HG03378 (cell line): ENCODE data around the gene DICER1.

Experiments
- ATAC-seq: cut with Tn5 transposase; IDR thresholded peaks from one replicate; pipeline ENCODE4 v1.9.1; 2021; ENCODE audit warnings: mild to moderate bottlenecking, moderate library complexity; ENCODE audit not compliant: unreplicated experiment

DICER1 gene

GRCh38 chr14:95092723-95093122, 64.6 kb downstream of the DICER1 start:
- ATAC-seq: no peak

- ATAC-seq: no peak
Observed at GRCh38 chr14:95091581-95091980, 65.7 kb downstream of the DICER1 start.

DNA sequence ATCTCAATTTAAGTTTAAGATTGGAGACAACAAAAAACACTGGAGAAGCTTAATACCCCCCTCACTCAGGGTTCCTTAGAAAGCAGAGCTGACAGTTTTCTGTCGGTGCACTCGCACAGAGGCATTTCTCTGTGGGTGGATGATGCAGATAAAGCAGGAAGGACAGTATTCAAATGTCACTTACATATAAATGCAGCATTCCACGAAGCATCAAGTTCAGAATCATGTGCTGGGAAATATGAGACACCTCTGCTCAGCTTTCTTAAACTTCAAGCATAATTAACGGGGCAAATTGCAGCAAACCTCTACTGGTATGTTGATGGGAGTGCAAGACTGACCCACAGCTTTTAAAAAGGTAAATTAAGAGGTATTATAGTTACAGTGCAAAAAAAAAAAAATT, 68.7 kb downstream of the DICER1 start:
- ATAC-seq: no peak

DNA sequence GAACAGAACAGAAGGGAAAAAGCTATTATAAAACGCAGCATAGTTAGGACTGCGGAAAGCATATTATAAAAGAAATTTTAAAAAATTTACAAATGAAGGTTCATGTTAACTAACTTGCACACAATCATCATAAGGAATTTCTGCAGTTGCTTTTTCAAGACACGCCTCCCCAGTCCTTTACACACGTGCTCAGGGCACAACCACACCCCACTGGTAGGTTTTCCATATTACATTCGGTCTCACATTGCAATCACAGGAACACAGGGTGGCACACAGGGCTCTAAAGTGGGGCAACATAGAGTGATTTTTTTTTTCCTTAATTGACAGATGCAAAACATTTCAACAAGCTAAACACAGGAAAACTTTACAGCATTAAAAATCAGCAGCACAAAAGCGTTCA, 69.7 kb downstream of the DICER1 start:
- no peak for ATAC-seq

DNA sequence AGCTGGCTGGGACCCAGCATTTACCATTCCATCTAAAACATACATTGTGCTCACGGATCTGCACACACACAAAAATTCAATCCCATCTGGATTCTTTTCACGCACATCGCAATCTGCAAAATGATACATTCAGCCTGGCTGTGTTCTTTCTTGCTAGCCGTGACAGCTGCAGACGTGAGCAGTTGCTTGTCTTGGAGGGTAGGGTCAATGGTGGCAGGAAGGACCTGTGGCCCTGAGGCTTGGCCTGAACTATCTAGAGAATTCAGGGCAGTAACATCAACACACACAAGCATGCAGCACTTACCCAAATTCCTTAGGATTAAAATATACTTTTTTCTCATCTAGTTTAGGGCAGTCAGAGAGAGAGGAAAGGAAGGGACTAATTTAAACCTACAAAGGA, 72.0 kb downstream of the DICER1 start:
- ATAC-seq: no peak

DNA sequence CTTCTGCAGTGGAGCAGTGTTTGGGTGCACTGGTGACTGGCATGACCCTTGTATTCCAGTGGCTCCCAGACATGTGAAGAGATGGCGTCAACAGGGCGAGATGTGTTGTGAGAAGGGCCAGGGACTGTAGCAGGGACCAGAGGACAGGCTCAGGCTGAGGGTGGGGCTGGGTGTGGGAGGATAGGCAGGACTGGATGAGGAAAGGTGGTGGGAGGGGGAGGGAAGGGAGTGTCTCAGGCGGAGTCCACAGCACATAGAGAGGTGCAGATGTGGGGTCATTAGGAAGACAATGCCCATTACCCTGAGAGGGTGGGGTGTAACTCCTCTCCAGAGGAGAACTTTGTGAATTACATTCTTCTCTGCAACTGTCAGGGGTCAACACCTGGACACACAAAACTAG, 78.5 kb downstream of the DICER1 start:
- ATAC-seq: no peak

DNA sequence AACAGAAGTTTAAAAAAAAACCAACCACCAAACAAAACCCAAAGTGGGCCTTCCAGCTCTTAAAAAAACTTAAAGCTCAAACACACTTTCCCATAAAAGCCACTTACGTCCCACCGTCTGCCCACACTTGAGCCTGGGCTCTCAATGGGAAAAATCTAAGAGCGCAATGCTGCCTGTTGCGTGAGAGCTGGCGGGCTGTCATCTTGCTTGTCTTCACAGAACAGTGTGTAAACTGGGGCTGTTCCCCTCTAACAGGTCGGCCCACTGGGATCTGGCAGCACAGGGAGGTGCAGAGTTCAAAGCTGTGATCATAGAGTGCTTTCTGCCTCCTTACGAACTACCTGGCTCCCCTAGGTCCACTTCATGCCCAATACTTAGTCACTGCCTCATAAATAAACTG, 80.0 kb downstream of the DICER1 start:
- no peak for ATAC-seq

DNA sequence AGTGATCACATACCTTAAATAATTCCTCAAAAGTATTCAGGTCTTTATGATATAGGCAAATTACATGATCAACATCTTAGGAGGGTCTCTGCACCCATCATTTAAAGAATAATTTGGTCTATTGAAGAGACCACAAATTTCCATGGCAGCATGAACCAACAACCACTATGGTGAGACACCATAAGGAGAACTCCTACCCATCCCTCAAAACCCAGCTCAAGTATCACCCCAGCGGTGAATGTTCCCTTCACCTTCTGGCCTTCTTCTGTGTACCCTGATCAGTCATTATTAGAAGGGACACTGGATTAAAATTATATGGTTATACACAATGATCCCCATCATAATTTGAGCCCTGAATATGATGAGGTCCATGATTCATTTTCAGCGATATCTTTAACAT, 81.5 kb downstream of the DICER1 start:
- no peak for ATAC-seq

DNA sequence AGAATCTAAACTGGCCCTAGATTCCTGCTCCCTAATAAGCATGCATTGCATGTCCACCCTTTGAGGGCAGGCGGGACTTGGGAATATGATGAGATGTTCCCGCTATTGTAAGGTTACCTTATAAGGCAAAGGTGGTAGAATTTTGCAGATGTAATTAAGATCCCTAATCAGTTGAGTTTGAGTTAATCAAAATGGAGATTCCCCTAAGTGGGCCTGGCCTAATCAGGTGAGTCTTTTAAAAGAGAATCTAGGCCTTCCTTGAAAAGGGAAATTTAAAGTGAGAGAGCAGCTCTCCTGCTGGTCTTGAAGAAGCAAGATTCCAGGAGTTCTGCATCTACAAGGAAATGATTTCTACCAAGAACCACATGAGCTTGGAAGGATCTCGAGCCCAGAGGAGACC, 83.4 kb downstream of the DICER1 start:
- ATAC-seq: no peak

DNA sequence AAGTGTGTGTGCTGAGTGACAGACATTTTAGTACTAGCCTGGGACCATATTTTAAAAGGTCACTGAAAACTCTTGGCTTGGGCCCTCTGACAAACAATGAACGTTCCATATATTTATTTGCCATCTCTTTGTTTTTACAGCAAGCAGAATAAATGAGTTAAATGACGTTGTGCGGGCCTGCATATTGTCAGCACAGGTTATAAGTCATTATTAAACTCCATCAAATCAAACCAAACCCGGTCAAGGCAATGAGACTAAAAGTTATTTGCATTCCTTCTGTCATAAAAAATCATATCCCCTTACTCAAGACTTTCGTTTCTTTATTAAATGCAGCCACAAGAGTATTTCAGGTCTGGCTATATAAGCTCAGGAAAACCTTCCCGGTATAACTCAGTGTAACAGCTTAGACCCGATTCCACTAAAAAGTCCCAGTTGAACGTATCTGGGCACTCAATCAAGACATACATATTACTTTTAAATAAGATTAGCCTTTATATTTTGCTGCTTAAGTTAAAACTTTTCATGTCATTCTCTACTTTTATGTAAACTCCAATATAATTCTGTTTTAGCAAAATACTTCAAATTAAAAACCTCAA, 84.9 kb downstream of the DICER1 start:
- no peak for ATAC-seq

DNA sequence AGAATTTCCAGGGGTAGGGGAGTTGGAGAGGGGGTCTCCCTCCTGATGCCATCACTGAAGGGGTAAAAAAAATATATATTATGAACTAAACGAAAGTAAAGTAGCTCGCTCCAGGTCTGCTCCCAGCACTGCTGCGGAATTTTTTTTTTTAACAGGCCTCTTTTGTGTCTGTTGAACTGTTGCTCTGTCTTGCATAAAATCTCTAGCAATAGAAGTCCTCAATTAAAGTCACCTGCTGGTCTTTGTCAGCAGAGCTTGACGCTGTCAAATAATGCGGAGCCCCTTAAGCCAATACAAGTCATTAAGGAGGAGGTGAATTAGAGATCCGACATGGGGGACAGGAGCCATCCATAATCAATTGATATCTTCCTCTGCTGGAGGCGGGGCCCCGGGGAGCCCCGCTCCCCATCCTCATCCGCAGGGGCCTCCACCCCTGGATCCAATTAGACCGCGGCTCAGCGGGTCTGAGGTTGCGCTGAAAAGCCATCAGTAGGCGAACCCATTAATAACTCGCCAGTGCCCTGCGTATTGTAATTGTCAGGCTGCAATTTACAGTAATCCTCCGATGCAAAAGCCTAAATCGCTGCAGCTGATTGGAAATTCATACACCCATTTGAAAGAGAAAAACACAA, 85.6 kb downstream of the DICER1 start:
- no peak for ATAC-seq

GRCh38 chr14:95070748-95071435, 86.4 kb downstream of the DICER1 start:
- no peak for ATAC-seq

- ATAC-seq: no peak
Observed at GRCh38 chr14:95069547-95069946, 87.8 kb downstream of the DICER1 start.

DNA sequence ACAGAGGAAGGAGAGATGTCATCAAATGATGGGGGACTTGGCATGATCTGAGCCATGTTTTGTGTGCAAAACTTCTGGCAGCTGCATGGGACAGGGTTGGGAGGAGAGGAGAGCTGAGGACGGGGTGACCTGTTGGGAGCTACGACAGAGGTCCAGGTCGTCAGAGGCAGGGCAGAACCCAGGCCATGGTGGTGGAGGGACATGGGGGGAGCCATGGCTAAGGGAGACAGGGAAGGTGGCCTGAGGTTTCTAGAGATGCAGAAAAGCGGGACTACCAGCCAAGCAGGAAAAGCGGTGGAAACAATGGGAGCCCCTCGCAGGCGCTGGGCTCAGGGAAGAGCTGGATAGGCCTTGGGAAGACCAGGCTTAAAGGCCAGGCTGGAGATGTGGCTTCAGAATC, 88.3 kb downstream of the DICER1 start:
- no peak for ATAC-seq

- no peak for ATAC-seq
Observed at GRCh38 chr14:95068521-95068920, 88.8 kb downstream of the DICER1 start.

- no peak for ATAC-seq
Observed at GRCh38 chr14:95068080-95068479, 89.2 kb downstream of the DICER1 start.

- no peak for ATAC-seq
Observed at GRCh38 chr14:95067526-95067925, 89.8 kb downstream of the DICER1 start.

DNA sequence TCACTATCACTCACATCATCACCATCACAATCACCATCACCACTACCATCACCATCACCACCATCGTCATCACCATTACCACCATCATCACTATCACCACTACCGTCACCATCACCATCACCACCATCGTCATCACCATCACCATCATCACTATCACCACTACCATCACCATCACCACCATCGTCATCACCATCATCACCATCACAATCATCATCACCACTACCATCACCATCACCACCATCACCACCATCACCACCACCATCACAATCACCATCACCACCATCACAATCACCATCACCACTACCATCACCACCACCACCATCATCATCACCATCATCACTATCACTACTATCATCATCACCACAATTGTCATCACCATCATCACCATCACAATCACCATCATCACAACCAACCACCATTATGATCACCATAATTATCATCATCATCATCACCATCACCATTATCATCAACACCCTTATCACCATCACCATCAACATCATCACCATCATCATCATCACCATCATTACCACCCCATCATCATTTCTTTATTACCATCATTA, 90.8 kb downstream of the DICER1 start:
- ATAC-seq: no peak

GRCh38 chr14:95065411-95065810, 91.9 kb downstream of the DICER1 start:
- no peak for ATAC-seq

DNA sequence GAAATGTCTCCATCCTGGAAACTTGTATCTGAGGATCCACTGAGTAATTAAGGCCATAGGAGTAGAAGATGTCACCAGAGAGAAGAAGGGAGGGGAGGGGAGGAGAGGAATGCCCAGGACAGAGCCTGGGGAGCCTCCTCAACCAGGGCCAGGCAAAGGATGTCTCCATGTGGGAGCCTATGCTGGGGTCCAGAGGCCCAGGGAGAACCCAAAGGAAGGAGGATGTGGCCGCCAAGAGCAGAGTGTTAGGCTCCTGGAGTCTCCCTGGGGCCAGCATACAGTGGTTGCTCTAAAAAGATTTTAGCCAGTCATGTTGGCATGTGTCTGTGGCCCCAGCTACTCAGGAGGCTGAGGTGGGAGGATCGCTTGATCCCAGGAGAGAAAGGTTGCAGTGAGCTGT, 92.6 kb downstream of the DICER1 start:
- no peak for ATAC-seq

DNA sequence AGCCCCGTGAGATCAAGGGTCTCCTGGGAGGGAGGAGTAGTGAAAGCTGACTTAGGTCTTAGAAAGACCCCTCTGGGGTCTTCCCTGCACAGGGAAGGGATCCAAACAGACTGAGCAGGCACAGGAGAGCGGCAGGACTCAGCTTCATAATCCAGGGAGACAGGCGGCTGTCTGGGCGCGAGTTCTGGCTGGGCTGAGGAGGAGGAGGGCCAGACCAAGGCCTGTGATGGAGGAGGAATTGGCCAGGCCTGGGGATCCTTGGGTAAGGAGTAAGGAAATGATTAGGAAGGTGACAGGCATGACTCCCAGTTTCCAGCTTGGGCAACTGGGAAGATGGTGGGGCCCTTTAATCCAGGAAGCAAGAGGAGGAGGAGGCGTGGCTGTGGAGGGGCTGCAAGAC, 93.1 kb downstream of the DICER1 start:
- no peak for ATAC-seq

GRCh38 chr14:95063391-95063790, 93.9 kb downstream of the DICER1 start:
- no peak for ATAC-seq
